Measurements from ENCODE around the gene HILPDA. TPM values are rescaled to one million over a fixed set of nuclear protein-coding genes. Genes with fewer than 3 reads are reported as not detected.

The HILPDA gene
- total and polyA plus RNA-seq, 2 donors (not counting 3 experiments of a cell fraction or from before 2014, with no cell fraction given): 14.4 to 21.7 TPM

- H3K4me2 ChIP-seq (ENCODE audit: insufficient read depth, low read length): no peak overlapping the region
- H3K79me2 ChIP-seq (ENCODE audit: control insufficient read depth, insufficient read depth, low read length): no peaks in the 10 kb centered on the region
- ChIA-PET POLR2A (no interaction called here), CTCF (interaction anchor here (2.1 to 20.8 kb wide), 13 partner anchors 10 to 458 kb away, joined by 5 to 632 read pairs (median 23); partner anchors contain the start of genes HILPDA and IMPDH1)
- H3K4me1 ChIP-seq (ENCODE audit: control insufficient read depth, extremely low read depth, insufficient read depth, low read length): no peaks in the 10 kb centered on the region
- H3K27me3 ChIP-seq (ENCODE audit: control insufficient read depth in 2 of 2, insufficient read depth in 2 of 2, low read length in 2 of 2): no peaks in the 10 kb centered on the region
- no peaks in the 10 kb centered on the region for H4K20me1 ChIP-seq (replicated peaks; ENCODE audit: control insufficient read depth, extremely low read depth, insufficient read depth, low read length)
- DNase-seq (ENCODE audit: low read depth, low spot score) (no peak), FAIRE-seq (no peak)
- dilution Hi-C loops (cut with MboI; ENCODE audit: extremely low pct_ligation_motif_present, low sequenced_read_pairs): no loop called here
- H3K9me1 ChIP-seq (replicated peaks; ENCODE audit: control insufficient read depth, extremely low read depth, insufficient read depth, low read length): no peaks in the 10 kb centered on the region
- H2AFZ ChIP-seq (ENCODE audit: low read depth, low read length): no peak overlapping the region
- H3K9me3 ChIP-seq (replicated peaks; ENCODE audit: control insufficient read depth, insufficient read depth, low read length): no peaks in the 10 kb centered on the region
- intact Hi-C loops (cut with micrococcal nuclease): loop anchor here (1.0 to 5.0 kb wide), 3 partner anchors 19 to 458 kb away; no protein-coding TSS in a partner anchor
- no peaks in the 10 kb centered on the region for H3K36me3 ChIP-seq (ENCODE audit: control insufficient read depth in 2 of 2, extremely low read depth in 1 of 2, insufficient read depth in 2 of 2, low read length in 2 of 2)
- H3K9ac ChIP-seq (replicated peaks; ENCODE audit: extremely low read depth, insufficient read depth, low read length): no peak overlapping the region
- BruUV-seq (replicated peaks): no TSS peak
- H3K4me3 ChIP-seq (replicated peaks in 1 of 3; ENCODE audit: insufficient read depth in 1 of 3, low read depth in 1 of 3, low read length in 3 of 3): no peak overlapping the region
- no peak overlapping the region for H3K27ac ChIP-seq (ENCODE audit: insufficient read depth, low read depth, low read length)
- TF ChIP-seq POLR2A (IDR thresholded peaks at IDR 0.05; ENCODE audit: low read depth, low read length): no peak
- TF ChIP-seq MYC (IDR thresholded peaks at IDR 0.05; ENCODE audit: low read depth, low read length): no peak
- TF ChIP-seq EZH2 (IDR thresholded peaks at IDR 0.05; ENCODE audit: borderline replicate concordance, low read depth, low read length, severe bottlenecking): no peak
- no peak for TF ChIP-seq FOS (IDR thresholded peaks at IDR 0.05; ENCODE audit: borderline replicate concordance, insufficient read depth, low read length)
- no peak for TF ChIP-seq CTCF (IDR thresholded peaks at IDR 0.05; ENCODE audit: extremely low read depth in 1 of 2, insufficient read depth in 1 of 2, low read depth in 1 of 2, low read length in 2 of 2)
- no peak for TF ChIP-seq MAX (IDR thresholded peaks at IDR 0.05; ENCODE audit: insufficient read depth, insufficient read length)
- no peak for TF ChIP-seq JUN (IDR thresholded peaks at IDR 0.05; ENCODE audit: borderline replicate concordance, insufficient read depth, insufficient read length, low read depth)
- no peak for TF ChIP-seq POLR2AphosphoS5 (IDR thresholded peaks at IDR 0.05; ENCODE audit: insufficient read depth, low read depth, low read length)
- no peak for TF ChIP-seq GATA2 (IDR thresholded peaks at IDR 0.05; ENCODE audit: insufficient read depth, insufficient read length, low read depth, low read length)
Observed at GRCh38 chr7:128424686-128425275, 30.9 kb upstream of the HILPDA start.

Measured in endothelial cell of umbilical vein (primary cell).